IMR-90 (cell line): Measurements from ENCODE around the gene HNRNPD. TPM values are rescaled to one million over a fixed set of nuclear protein-coding genes. Genes with fewer than 3 reads are reported as not detected.
A peak's percentile ranks its signal among the peaks of the same experiment; 100 is the strongest.

Experiments
- ATAC-seq: fragments of 200-7000 bp; cut with Tn5 transposase; 2 replicates; pipeline ENCODE4 v1.9.1; 2020; ENCODE audit warnings: low read depth, mild to moderate bottlenecking, moderate library complexity
- Bru-seq: library from RNA; stranded (reverse); fragments of 400-500 nt; gene quantifications from one replicate; lab custom pipeline; 2021; lab: Mats Ljungman, UMichigan
- BruChase-seq, 2 experiments: library from RNA; stranded (reverse); fragments of 400-500 nt; gene quantifications; one replicate each; lab custom pipeline; 2021; lab: Mats Ljungman, UMichigan
- BruUV-seq: library from RNA; stranded (reverse); fragments of 400-500 nt; replicated peaks from 2 replicates; lab custom pipeline; 2021; lab: Mats Ljungman, UMichigan
- CTCF ChIA-PET: fragments of 300-600 bp; formaldehyde crosslinking; extraction: SDS; loops from one replicate; lab custom pipeline; 2021; ENCODE audit warnings: antibody characterized with exemption; lab: Yijun Ruan, JAX
- POLR2A ChIA-PET: fragments of 300-600 bp; sonication (Branson Sonifier 250); formaldehyde crosslinking; loops from one replicate; lab custom pipeline; 2022; ENCODE audit warnings: antibody characterized with exemption; ENCODE audit not compliant: unreplicated experiment; lab: Charles Lee
- DNase-seq: peaks from one replicate; pipeline ENCODE4 v3.0.0; 2013
- H2AFZ ChIP-seq: replicated peaks from 2 replicates; pipeline ENCODE3; 2013; ENCODE audit warnings: low read length, mild to moderate bottlenecking; ENCODE audit not compliant: poor library complexity
- H2AK5ac ChIP-seq: 2 replicates; pipeline ENCODE4 v1.6.1; 2013; ENCODE audit warnings: low read depth, low read length, inconsistent platforms
- H2AK9ac ChIP-seq: replicated peaks from 2 replicates; pipeline ENCODE3; 2013; ENCODE audit warnings: mild to moderate bottlenecking, low read depth, low read length, moderate library complexity; ENCODE audit not compliant: poor library complexity
- H2BK120ac ChIP-seq: 2 replicates; pipeline ENCODE4 v1.6.1; 2013; ENCODE audit warnings: low read depth, low read length, inconsistent platforms
- H2BK15ac ChIP-seq: 3 replicates; pipeline ENCODE4 v1.6.1; 2013; ENCODE audit warnings: low read depth, low read length, inconsistent platforms
- H2BK20ac ChIP-seq: 2 replicates; pipeline ENCODE4 v1.6.1; 2013; ENCODE audit warnings: low read depth, mild to moderate bottlenecking, inconsistent platforms, low read length, moderate library complexity
- H2BK5ac ChIP-seq: 2 replicates; pipeline ENCODE4 v1.6.1; 2013; ENCODE audit warnings: mild to moderate bottlenecking, low read depth, low read length, inconsistent platforms; ENCODE audit not compliant: poor library complexity, severe bottlenecking
- H3K14ac ChIP-seq: replicated peaks from 2 replicates; pipeline ENCODE4 v1.6.1; 2013; ENCODE audit warnings: low read depth, low read length, inconsistent platforms
- H3K18ac ChIP-seq: 2 replicates; pipeline ENCODE4 v1.6.1; 2013; ENCODE audit warnings: low read depth, low read length, control low read depth
- H3K23ac ChIP-seq: 2 replicates; pipeline ENCODE4 v1.6.1; 2013; ENCODE audit warnings: low read depth, low read length, inconsistent platforms
- H3K27ac ChIP-seq: 2 replicates; pipeline ENCODE4 v1.5.1; 2013; ENCODE audit warnings: mild to moderate bottlenecking, control low read depth, low read length; ENCODE audit not compliant: insufficient read depth
- H3K27me3 ChIP-seq: 2 replicates; pipeline ENCODE4 v1.6.1; 2013; ENCODE audit warnings: low read length; ENCODE audit not compliant: control insufficient read depth, insufficient read depth
- H3K36me3 ChIP-seq: 2 replicates; pipeline ENCODE4 v1.6.1; 2013; ENCODE audit warnings: low read length, mixed read lengths; ENCODE audit not compliant: control insufficient read depth, insufficient read depth
- H3K4ac ChIP-seq: 2 replicates; pipeline ENCODE4 v1.6.1; 2013; ENCODE audit warnings: low read depth, low read length, inconsistent platforms
- H3K4me1 ChIP-seq: 2 replicates; pipeline ENCODE4 v1.6.1; 2013; ENCODE audit warnings: low read length, mixed read lengths; ENCODE audit not compliant: control insufficient read depth, insufficient read depth
- H3K4me2 ChIP-seq: 2 replicates; pipeline ENCODE4 v1.6.1; 2013; ENCODE audit warnings: low read depth, mild to moderate bottlenecking, control low read depth, low read length, moderate library complexity
- H3K4me3 ChIP-seq: 2 replicates; pipeline ENCODE4 v1.5.1; 2013; ENCODE audit warnings: low read depth, mild to moderate bottlenecking, control low read depth, low read length, moderate library complexity; ENCODE audit not compliant: insufficient read depth
- H3K56ac ChIP-seq: 2 replicates; pipeline ENCODE4 v1.6.1; 2013; ENCODE audit warnings: low read length, inconsistent platforms; ENCODE audit not compliant: insufficient read depth; ENCODE audit errors: extremely low read depth
- H3K79me1 ChIP-seq, 2 experiments: 2 replicates each; pipeline ENCODE4 v1.6.1; 2013; ENCODE audit warnings: low read length in 2 of 2, inconsistent platforms in 1 of 2, low read depth in 1 of 2
- H3K9ac ChIP-seq: 2 replicates; pipeline ENCODE4 v1.6.1; 2013; ENCODE audit warnings: low read depth, low read length, control low read depth
- H3K9me1 ChIP-seq: 2 replicates; pipeline ENCODE4 v1.6.1; 2013; ENCODE audit warnings: low read length, inconsistent platforms; ENCODE audit not compliant: insufficient read depth
- H3K9me3 ChIP-seq: 2 replicates; pipeline ENCODE4 v1.6.1; 2013; ENCODE audit warnings: low read length; ENCODE audit not compliant: control insufficient read depth, insufficient read depth
- H4K20me1 ChIP-seq: 2 replicates; pipeline ENCODE4 v1.6.1; 2013; ENCODE audit warnings: low read length, inconsistent platforms; ENCODE audit not compliant: insufficient read depth
- H4K5ac ChIP-seq: 2 replicates; pipeline ENCODE4 v1.6.1; 2013; ENCODE audit warnings: mild to moderate bottlenecking, low read depth, low read length, control low read depth
- H4K8ac ChIP-seq, 2 experiments: 2 replicates each; pipeline ENCODE4 v1.6.1; 2013; ENCODE audit warnings: low read depth in 2 of 2, low read length in 2 of 2, control low read depth in 1 of 2, inconsistent platforms in 1 of 2
- H4K91ac ChIP-seq: 2 replicates; pipeline ENCODE4 v1.6.1; 2013; ENCODE audit warnings: low read depth, low read length, inconsistent platforms; ENCODE audit not compliant: insufficient read depth
- BHLHE40 ChIP-seq: fragments of 150-350 bp; IDR thresholded peaks from 2 replicates; pipeline ENCODE4 v1.6.1; 2016; ENCODE audit warnings: mild to moderate bottlenecking, low read depth, low read length
- CTCF ChIP-seq: conservative IDR thresholded peaks from 2 replicates; pipeline ENCODE4 v1.5.1; 2012; ENCODE audit warnings: mild to moderate bottlenecking, low read depth, low read length, improper control_type of control experiment
- ELK1 ChIP-seq: fragments of 150-350 bp; IDR thresholded peaks from 2 replicates; pipeline ENCODE4 v1.6.1; 2016; ENCODE audit warnings: low read depth, mild to moderate bottlenecking, low read length, moderate library complexity, borderline replicate concordance
- FOS ChIP-seq: fragments of 150-350 bp; IDR thresholded peaks from 2 replicates; pipeline ENCODE4 v1.6.1; 2016; ENCODE audit warnings: low read depth, low read length
- MXI1 ChIP-seq: IDR thresholded peaks from 2 replicates; pipeline ENCODE4 v1.6.1; 2012; ENCODE audit warnings: low read depth, mild to moderate bottlenecking, low read length, moderate library complexity, borderline replicate concordance
- POLR2A ChIP-seq: IDR thresholded peaks from 2 replicates; pipeline ENCODE4 v1.6.1; 2012; ENCODE audit warnings: mild to moderate bottlenecking, low read depth, low read length
- RCOR1 ChIP-seq: IDR thresholded peaks from 2 replicates; pipeline ENCODE4 v1.6.1; 2012; ENCODE audit warnings: mild to moderate bottlenecking, low read length, improper control_type of control experiment; ENCODE audit not compliant: insufficient replicate concordance
- RFX5 ChIP-seq: IDR thresholded peaks from 2 replicates; pipeline ENCODE4 v1.8.0; 2012; ENCODE audit warnings: low read depth, mild to moderate bottlenecking, low read length, moderate library complexity
- USF2 ChIP-seq: fragments of 150-350 bp; IDR thresholded peaks from 2 replicates; pipeline ENCODE4 v1.6.1; 2017; ENCODE audit warnings: mild to moderate bottlenecking, antibody characterized with exemption, low read length, low read depth
- WGBS, 2 experiments: methylation state at CpG; one replicate each; pipeline versions ENCODE4 v1.1.5 to v1.1.7; 2013; ENCODE audit warnings: missing lambda C conversion rate in 2 of 2; ENCODE audit not compliant: insufficient read length in 1 of 2; ENCODE audit errors: extremely low coverage in 2 of 2; 5-methylcytosine and 5-hydroxymethylcytosine counted together
- dilution Hi-C: fragments of 300-500 bp; cut with HindIII; formaldehyde crosslinking; loops from one replicate; pipeline ENCODE4 v1.14.3; 2018; ENCODE audit warnings: low sequenced_read_pairs; ENCODE audit not compliant: unreplicated experiment
- in situ Hi-C: fragments of 300-500 bp; cut with MboI; formaldehyde crosslinking; loops from 3 replicates; pipeline ENCODE4 v1.14.3; 2019; ENCODE audit warnings: low sequenced_read_pairs, inconsistent platforms, mixed read lengths
- intact Hi-C: fragments of 100-400 bp; cut with micrococcal nuclease; formaldehyde crosslinking; loops from 2 replicates; pipeline ENCODE4 v1.10.0; 2022
- long read RNA-seq: library from polyadenylated mRNA; unstranded; transcript quantifications from one replicate; pipeline ENCODE4 v2.0.0, GENCODE V29; 2021; ENCODE audit not compliant: unreplicated experiment
- polyA plus RNA-seq, 3 experiments: library from polyadenylated mRNA; depleted of rRNA; stranded (reverse); fragments of >200 nt; gene quantifications; 2 replicates each; pipeline ENCODE4 v1.2.3, GENCODE V29; 2012; ENCODE audit warnings: low replicate concordance in 1 of 3
- total RNA-seq: library from RNA; depleted of rRNA; stranded (reverse); fragments of >200 nt; gene quantifications from 2 replicates; pipeline ENCODE4 v1.2.3, GENCODE V29; 2012; rRNA removed

Gene HNRNPD
- total RNA-seq (9.7 and 26.1 TPM in 2 replicates), polyA plus RNA-seq (2012; rRNA removed) (118 and 142 TPM in 2 replicates), Bru-seq, nascent RNA (percentile 98 among the genes with signal in this experiment), BruChase-seq, experiment 1, labeled RNA remaining after a 6-hour chase (percentile 98 among the genes with signal in this experiment), BruChase-seq, experiment 2, labeled RNA remaining after a 2-hour chase (percentile 98 among the genes with signal in this experiment)
- polyA plus RNA-seq (2012; cell fraction: cytosol; rRNA removed) = 261 and 286 TPM in 2 replicates
- 487 and 553 TPM in 2 replicates for polyA plus RNA-seq (2012; cell fraction: nucleus; rRNA removed; ENCODE audit: low replicate concordance)
- long read RNA-seq, transcript HNRNPD-202 (8 exons, 1,667 nt) = minor isoform, 19 of 291 reads
- long read RNA-seq, transcript HNRNPD-201 (9 exons, 3,033 nt) = minor isoform, 81 of 291 reads
- long read RNA-seq, transcript HNRNPD-203 (8 exons, 1,585 nt) = major isoform, 88 of 291 reads
- long read RNA-seq, partial matches to known transcripts = 54 of 291 reads
- long read RNA-seq, other reads (novel, unspliced or antisense) = 49 of 291 reads

GRCh38 chr4:82373816-82374625 lies at the start of gene HNRNPD:
Gene HNRNPD, minus strand, starts transcription at chr4:82373991. Its CDS starts 313 bp downstream, at chr4:82373678.
- Histone ChIP-seq H3K23ac (peak within 1 kb of the TSS; percentile 92), H3K4ac (peak within 1 kb of the TSS; percentile 89), H2BK120ac (peak within 1 kb of the TSS; percentile 16; the same call in 1 of the 2 replicates), H4K91ac (peak within 1 kb of the TSS; percentile 84), H3K9me3 (no peaks in the 10 kb centered on the region), H3K4me2 (peak within 1 kb of the TSS; percentile 94), H2BK20ac (no peak within 1 kb of the TSS), H3K14ac (peak within 1 kb of the TSS; percentile 89), H3K4me1 (no peaks in the 10 kb centered on the region), H3K56ac (peak within 1 kb of the TSS; percentile 84), H2BK15ac (no peak within 1 kb of the TSS; the same call in 2 of the 3 replicates), H4K20me1 (peaks cover 46% of the 10 kb centered on the region), H4K5ac (peak within 1 kb of the TSS; percentile 59), H3K79me1 (peaks cover 11 to 38% of the 10 kb centered on the region in 2 experiments), H3K9me1 (peaks cover 4% of the 10 kb centered on the region; the same call in 1 of the 2 replicates), H2AK5ac (peak within 1 kb of the TSS; percentile 90), H4K8ac (peak within 1 kb of the TSS; percentile 77 to 85), H3K36me3 (peaks cover 3% of the 10 kb centered on the region; the same call in 1 of the 2 replicates), H3K27me3 (no peaks in the 10 kb centered on the region), H2AK9ac (peak within 1 kb of the TSS; percentile 98), H3K18ac (peak within 1 kb of the TSS; percentile 45; the same call in 1 of the 2 replicates), H2AFZ (peak within 1 kb of the TSS; percentile 94), H3K27ac (peak within 1 kb of the TSS; percentile 92), H2BK5ac (peak within 1 kb of the TSS; percentile 92), H3K9ac (peak within 1 kb of the TSS; percentile 96), H3K4me3 (peak within 1 kb of the TSS; percentile 83)
- CTCF ChIA-PET = interaction anchor here (0.8 to 1.0 kb wide), 2 partner anchors 13 to 55 kb away, joined by 3 read pairs; no protein-coding TSS in a partner anchor
- in situ Hi-C loops (no loop called here), dilution Hi-C loops (no loop called here), intact Hi-C loops (loop anchor here (1.0 kb wide), 2 partner anchors 49 to 55 kb away; no protein-coding TSS in a partner anchor)
- no TSS peak for BruUV-seq
- ATAC-seq (peak; percentile 90), DNase-seq (peak; percentile 100)
- WGBS, 2 experiments = 0% methylated on average over 20 of the region's 83 CpGs; no CpG with 5 or more reads in 1 of the 2 experiments
- POLR2A ChIA-PET = interaction anchor here (0.6 kb wide), 1 partner anchor 10 kb away, joined by 4 read pairs; no protein-coding TSS in a partner anchor
- TF ChIP-seq CTCF = no peak
- TF ChIP-seq POLR2A = peak; percentile 83
- 0 out of 2 replicates have a peak, but pooled peaks have one; percentile 17 for TF ChIP-seq ELK1
- peak; percentile 60 for TF ChIP-seq MXI1
- TF ChIP-seq USF2 = peak; percentile 97
- TF ChIP-seq FOS = no peak; the same call in 1 of the 2 replicates
- peak; percentile 8 for TF ChIP-seq RCOR1
- TF ChIP-seq RFX5 = no peak
- TF ChIP-seq BHLHE40 = peak; percentile 89
